ENCODE results near the gene SCFD2.

SCFD2 gene

GRCh38 chr4:52861879-52862616, 503.8 kb downstream of the SCFD2 start, which contains the start of gene RASL11B:
Gene RASL11B, plus strand, starts transcription at chr4:52862317. Its CDS starts 191 bp downstream, at chr4:52862508.
- no peaks in the 10 kb centered on the region for H3K27me3 Mint-ChIP-seq (ENCODE audit: low read depth)
- H3K4me1 Mint-ChIP-seq, result peaks cover 49% of the 10 kb centered on the region
- peak within 1 kb of the TSS; percentile 91 to 97 (median 91) for H3K27ac Mint-ChIP-seq
- peak within 1 kb of the TSS; percentile 85 to 96 (median 91) for H3K4me3 Mint-ChIP-seq
- H3K36me3 Mint-ChIP-seq (ENCODE audit: low read depth), result peaks cover 38% of the 10 kb centered on the region
- H3K9me3 Mint-ChIP-seq, result peaks cover 16% of the 10 kb centered on the region
- peak in 1 of 3 experiments; percentile 36 for TF ChIP-seq CTCF (IDR thresholded peaks at IDR 0.05; ENCODE audit: unreplicated experiment in 3 of 3)

GRCh38 chr4:52861171-52861823, 504.6 kb downstream of the SCFD2 start:
- Mint-ChIP-seq H3K9me3 (peaks cover 19% of the 10 kb centered on the region), H3K27me3 (ENCODE audit: low read depth) (no peaks in the 10 kb centered on the region), H3K36me3 (ENCODE audit: low read depth) (peaks cover 34% of the 10 kb centered on the region), H3K4me1 (peaks cover 44% of the 10 kb centered on the region), H3K27ac (peak overlapping the region; percentile 70 to 91 (median 74)), H3K4me3 (peak overlapping the region; percentile 80 to 96 (median 91))
- no peak for TF ChIP-seq CTCF (IDR thresholded peaks at IDR 0.05; ENCODE audit: unreplicated experiment in 3 of 3)

- H3K27me3 Mint-ChIP-seq (ENCODE audit: low read depth), result no peaks in the 10 kb centered on the region
- H3K36me3 Mint-ChIP-seq (ENCODE audit: low read depth), result peaks cover 25% of the 10 kb centered on the region
- H3K27ac Mint-ChIP-seq, result peak overlapping the region in 2 of 3 experiments; percentile 60 to 91
- peaks cover 19% of the 10 kb centered on the region for H3K9me3 Mint-ChIP-seq
- TF ChIP-seq CTCF (IDR thresholded peaks at IDR 0.05; ENCODE audit: unreplicated experiment in 3 of 3), result no peak
- peak overlapping the region; percentile 80 to 96 (median 91) for H3K4me3 Mint-ChIP-seq
- peaks cover 39% of the 10 kb centered on the region for H3K4me1 Mint-ChIP-seq
These were observed 505.5 kb downstream of the SCFD2 start for GRCh38 chr4:52860361-52860760.

GRCh38 chr4:52856801-52857200, 509.1 kb downstream of the SCFD2 start:
- peaks cover 19% of the 10 kb centered on the region for H3K9me3 Mint-ChIP-seq
- TF ChIP-seq CTCF (IDR thresholded peaks at IDR 0.05; ENCODE audit: unreplicated experiment in 3 of 3), result no peak
- no peaks in the 10 kb centered on the region for H3K27me3 Mint-ChIP-seq (ENCODE audit: low read depth)
- H3K27ac Mint-ChIP-seq, result peak overlapping the region in 1 of 3 experiments; percentile 56
- no peaks in the 10 kb centered on the region for H3K36me3 Mint-ChIP-seq (ENCODE audit: low read depth)
- H3K4me3 Mint-ChIP-seq, result no peak overlapping the region
- H3K4me1 Mint-ChIP-seq, result peaks cover 50% of the 10 kb centered on the region

- Mint-ChIP-seq H3K27ac (peak overlapping the region in 2 of 3 experiments; percentile 2 to 49), H3K36me3 (ENCODE audit: low read depth) (no peaks in the 10 kb centered on the region), H3K4me3 (no peak overlapping the region), H3K9me3 (peaks cover 15% of the 10 kb centered on the region), H3K4me1 (peaks cover 53% of the 10 kb centered on the region), H3K27me3 (ENCODE audit: low read depth) (no peaks in the 10 kb centered on the region)
- no peak for TF ChIP-seq CTCF (IDR thresholded peaks at IDR 0.05; ENCODE audit: unreplicated experiment in 3 of 3)
These were observed 512.5 kb downstream of the SCFD2 start for GRCh38 chr4:52853351-52853750.

Measured in nephron (organoid).